HG02870 (cell line): ENCODE measurements around the gene CD300LF.

Experiments
- ATAC-seq: cut with Tn5 transposase; IDR thresholded peaks from one replicate; pipeline ENCODE4 v1.9.1; 2021; ENCODE audit warnings: mild to moderate bottlenecking, moderate library complexity; ENCODE audit not compliant: unreplicated experiment

The CD300LF gene

DNA sequence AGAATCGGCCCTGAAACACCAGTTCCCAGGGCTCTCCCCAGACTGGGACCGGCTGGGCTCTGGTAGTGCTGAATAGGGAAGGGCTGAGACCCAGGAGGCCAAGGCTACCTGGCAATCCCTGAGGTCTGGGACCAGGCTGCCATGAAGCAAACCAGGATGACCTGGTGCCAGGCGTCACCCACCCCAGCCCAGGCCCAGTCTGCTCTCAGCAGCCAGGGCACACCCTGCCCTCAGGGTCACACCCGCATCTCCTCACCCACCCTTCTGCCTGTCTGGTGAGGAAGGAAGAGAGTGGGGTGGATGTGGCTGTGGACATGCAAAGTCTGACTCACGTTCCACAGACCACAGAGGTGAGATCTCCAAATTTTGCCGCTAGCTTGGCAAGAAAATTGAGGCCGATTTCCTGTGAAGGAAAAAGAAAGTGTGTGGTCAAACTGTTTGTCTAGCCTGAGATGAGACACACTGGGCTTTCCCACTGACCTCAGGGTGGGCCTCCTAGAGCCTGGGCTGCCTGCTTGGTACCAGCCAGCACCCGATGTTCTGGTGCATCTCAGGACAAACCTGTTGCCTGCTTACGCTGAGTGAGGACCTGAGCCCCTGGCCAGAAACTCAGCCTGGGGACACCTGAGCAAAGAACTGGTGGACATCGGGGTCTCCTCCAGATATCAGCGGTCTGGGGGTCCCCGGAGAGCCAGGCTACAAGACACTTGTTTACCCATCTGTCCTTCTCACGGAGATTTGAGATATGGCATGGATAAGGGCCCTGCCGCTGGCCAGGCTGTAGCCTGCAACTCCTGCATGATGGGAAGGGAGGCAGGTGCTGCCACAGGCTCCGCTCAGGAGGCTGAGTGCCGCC lies 18.0 kb upstream of the CD300LF start:
- no peak for ATAC-seq

GRCh38 chr17:74729866-74730265 lies 17.1 kb upstream of the CD300LF start:
- no peak for ATAC-seq

DNA sequence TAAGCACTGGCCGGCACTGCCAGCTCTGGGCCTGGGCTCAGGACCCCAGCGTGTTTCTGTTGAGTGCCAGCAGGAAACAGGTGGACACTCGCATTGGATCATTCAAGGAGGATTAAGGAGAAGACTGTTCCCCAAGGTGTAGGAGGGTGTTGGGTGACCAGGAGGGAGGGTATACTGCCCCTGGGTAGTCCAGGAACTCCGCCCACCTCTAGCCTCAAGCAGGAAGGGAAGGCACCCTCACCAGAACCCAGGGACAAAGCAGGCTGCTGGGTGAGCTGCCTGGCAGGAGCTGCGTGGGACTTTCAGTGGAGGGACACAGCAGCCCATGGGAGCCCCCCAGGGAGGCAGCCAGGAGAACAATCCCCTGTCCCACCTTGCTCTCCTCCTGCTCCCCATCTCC lies 16.6 kb upstream of the CD300LF start:
- no peak for ATAC-seq

- ATAC-seq = no peak
These were observed 16.0 kb upstream of the CD300LF start for GRCh38 chr17:74728702-74729075.

DNA sequence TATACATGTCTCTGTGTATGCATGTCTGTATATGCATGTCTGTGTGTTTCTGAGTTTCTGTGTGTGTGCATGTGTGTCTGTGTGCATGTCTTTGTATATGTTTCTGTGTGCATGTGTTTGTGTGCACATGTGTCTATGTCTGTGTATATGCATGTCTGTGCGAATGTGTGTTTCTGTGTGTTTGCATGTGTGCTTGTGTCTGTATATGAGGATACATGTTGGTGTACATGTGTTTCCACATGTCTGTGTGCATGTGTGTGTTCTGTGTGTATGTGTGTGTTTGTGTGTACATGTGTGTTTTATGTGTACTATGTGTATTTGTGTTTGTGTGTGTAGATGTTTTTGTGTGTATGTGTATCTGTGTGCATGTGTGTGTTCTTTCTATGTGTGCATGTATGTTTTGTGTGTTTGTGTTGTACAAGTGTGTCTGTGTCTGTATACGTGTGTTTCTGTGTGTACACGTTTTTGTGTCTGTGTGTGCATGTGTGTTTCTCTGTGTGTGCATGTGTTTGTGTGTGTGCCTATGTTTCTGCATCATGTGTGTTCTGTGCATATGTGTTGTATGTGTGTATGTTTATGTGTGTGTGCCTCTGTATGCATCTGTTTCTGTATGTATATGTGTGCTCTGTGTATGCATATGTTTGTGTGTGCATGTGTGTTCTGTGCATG lies 15.4 kb upstream of the CD300LF start:
- no peak for ATAC-seq

DNA sequence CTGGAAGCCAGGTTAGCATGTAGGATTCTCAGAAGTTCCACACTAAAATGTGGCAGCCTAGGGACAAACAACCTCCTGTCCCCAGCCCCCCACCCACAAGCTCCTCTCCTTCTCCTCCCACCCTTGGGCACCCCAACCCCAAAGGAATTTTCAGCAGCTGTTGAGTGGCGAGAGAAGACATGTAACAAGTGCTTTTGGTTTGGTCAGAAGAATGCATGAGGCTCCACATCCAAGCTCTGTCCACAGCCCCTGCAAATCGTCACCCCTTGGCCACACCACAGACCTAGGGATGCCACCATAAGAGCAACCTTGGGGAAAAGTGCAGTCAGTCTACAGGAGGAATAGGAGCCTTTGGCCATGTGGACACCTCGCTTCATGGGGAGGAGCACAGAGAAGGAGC lies 12.4 kb upstream of the CD300LF start:
- no peak for ATAC-seq

- ATAC-seq = no peak
These were observed 11.2 kb upstream of the CD300LF start for GRCh38 chr17:74723891-74724290.

GRCh38 chr17:74722782-74723181 lies 10.1 kb upstream of the CD300LF start:
- no peak for ATAC-seq

GRCh38 chr17:74720506-74720905 lies 7.8 kb upstream of the CD300LF start:
- no peak for ATAC-seq

DNA sequence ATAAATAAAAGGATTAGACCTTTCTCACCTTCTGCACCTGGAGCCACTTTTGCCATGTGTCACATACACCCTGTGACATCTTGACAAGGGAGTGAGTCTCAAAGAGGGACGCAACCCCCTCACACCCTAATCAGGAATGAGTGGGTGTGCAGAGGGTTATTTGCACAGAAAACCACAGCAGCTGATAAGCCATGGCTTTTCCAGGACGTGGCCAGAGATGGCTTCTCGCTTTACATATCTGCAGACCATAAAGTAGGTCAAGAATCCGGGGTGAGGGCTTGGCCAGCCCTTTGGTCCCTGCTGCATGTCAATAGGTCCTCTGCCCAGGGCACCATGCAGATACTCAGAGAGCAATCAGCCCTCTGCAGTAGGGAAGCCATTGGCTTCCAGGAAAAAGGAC lies 2.4 kb upstream of the CD300LF start:
- ATAC-seq = no peak

- no peak for ATAC-seq
These were observed 540 bp upstream of the CD300LF start for GRCh38 chr17:74713171-74713755.

GRCh38 chr17:74712301-74712700 lies 422 bp downstream of the CD300LF start:
- ATAC-seq = no peak

DNA sequence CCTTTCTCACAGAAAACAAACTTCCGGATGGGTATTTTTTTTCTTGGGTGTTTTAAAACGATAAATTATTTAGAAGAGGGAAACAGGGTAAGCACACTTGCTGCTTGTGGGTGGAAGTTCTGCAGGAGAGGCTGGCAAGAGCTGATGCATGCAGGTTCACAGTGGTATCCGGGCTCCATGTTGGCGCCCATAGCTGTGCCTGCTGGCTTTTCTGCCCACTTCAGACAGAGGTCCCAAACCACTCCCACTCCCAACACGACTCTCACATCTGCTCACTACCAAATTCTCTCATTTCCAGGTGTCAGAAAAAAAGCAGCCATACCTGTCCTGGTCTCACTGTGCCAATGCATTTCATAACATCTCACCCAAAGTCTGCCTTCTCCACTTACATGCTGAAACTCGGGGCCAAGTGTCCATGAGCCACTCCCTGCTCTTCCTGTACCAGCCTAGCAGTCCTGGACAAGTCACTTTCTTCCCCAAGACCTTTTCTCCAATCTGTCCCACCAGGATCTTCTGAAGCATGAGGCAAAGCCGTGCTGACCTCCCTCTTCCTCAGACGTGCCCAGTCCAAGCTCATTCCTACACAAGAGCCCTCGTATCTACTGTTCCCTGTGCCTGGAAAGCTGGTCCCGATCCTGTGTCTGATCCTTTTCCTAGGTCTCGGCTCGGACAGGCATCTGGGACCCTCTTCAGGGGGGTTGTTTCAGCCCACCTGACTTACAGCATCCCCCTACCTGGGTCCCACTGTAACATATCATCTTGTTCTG lies 1.5 kb downstream of the CD300LF start:
- ATAC-seq = no peak

- ATAC-seq = no peak
These were observed 8.2 kb downstream of the CD300LF start for GRCh38 chr17:74704544-74704943.

DNA sequence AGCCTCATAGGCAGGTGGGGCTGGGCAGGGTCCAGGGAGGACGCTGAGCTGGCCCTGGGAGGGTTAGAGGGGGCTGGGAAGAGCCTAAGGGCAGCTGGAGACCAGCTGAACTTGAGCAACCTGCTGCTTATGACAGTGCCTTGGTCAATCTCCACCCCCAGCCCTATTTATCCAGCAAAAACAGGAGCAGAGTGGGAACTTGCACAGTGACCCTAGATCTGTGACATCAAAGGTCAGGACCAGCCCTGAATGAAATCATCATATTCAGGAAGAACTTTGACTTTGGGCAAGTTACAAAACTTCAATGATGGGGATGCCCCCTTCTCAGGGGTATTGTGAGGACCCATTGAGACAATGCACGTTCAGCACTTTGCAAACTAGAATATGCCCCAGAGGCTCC lies 9.4 kb downstream of the CD300LF start:
- ATAC-seq = no peak

DNA sequence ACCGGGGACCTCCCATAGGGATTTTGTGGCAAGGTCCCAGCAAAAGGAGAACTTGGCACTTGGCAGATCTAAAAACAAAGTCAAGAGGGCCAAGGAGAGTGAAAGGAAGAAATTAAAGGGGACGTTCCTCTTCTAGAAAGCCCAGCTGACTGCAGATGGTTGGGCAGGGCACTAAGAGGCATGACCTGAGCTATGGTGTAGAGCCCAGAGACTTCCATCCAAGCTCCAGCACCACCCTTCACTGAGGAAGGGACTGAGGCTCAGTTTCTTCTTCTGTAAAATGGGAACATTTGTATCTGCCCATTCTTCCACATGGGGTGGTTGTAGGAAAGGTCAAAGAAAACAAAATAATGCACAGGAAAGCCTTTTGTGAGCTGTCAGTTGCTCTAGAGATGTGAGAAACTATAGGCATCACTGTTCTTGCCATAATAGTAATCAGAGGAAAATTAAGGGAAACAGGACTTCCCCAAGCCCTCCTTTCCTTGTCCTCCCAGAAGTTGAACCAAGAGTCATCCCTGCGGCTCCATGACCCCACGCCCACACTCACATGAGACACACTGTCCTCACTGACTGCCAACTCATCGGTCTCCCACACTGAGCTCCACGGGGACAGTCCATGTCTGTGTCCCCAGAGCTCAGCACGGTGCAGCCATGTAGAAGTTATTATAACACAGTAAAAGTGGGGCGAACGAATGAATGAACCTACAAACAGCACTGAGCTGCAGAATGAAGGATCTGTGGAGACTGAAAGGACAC lies 10.4 kb downstream of the CD300LF start:
- ATAC-seq = no peak

DNA sequence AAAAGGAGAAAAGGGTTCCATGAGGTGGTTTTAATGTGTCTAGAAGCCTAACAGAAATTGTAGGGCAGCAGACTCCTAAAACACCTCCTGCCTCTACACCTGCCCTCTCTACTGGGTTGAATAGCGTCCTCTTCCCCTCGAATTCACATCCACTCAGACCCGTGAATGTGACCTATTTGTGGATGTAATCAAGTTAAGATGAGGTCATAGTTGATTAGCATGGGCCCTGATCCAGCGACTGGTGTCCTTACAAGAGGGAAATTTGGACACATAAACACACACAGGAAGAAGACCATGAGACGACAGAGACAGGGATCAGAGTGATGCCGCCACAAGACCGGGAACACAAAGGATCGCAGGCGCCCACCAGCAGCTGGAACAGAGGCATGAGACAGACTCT lies 13.5 kb downstream of the CD300LF start:
- ATAC-seq = no peak

- ATAC-seq = no peak
These were observed 14.7 kb downstream of the CD300LF start for GRCh38 chr17:74698069-74698468.

DNA sequence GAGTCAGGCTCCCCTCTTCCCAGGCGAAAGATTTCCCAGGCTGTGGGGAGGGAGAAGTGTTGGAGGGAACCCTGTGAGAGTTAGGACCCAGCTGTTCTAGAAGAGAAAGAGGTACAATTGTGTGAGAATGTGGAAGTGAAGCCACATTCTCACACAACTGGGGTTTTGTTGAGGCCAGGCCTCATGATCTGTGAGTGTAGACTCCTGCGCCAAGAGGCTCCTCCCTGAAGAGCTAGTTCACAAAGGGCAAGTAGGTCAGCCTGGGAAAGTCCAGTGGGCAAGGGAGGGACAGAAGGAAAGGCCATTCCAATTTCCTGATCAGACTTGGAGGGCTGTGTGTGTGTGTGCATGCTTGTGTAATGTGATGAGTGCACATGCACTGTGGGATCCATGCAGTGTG lies 15.2 kb downstream of the CD300LF start:
- ATAC-seq = no peak

GRCh38 chr17:74695629-74696028 lies 17.1 kb downstream of the CD300LF start:
- no peak for ATAC-seq

DNA sequence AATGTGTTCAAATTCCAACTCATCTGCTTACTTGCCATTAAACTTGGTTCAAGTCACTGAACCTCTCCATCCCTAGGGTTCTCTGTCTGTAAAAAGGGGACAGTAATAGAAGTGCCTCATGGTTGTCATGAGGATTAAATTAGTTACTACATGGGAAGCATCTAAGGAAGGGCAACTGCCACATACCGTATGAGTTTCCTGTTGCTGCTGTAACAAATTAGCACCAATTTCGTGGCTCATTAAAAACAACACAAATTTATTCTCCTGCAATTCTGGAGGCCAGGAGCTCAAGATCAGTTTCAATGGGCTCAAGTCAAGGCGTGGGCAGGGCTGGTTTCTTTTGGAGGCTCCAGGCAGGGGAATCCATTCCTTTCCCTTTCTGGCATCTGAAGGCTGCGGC lies 18.6 kb downstream of the CD300LF start:
- no peak for ATAC-seq
